Astrocyte (in vitro differentiated cells and primary cell): ENCODE results near the gene GMDS. TPM values are rescaled to one million over a fixed set of nuclear protein-coding genes. Genes with fewer than 3 reads are reported as not detected.
A peak's percentile ranks its signal among the peaks of the same experiment; 100 is the strongest.

Experiments
- DNase-seq: peaks from one replicate; pipeline ENCODE4 v3.0.0-alpha.2; 2010; ENCODE audit warnings: low read depth
- FAIRE-seq: peaks from 2 replicates; lab custom pipeline; 2011; peaks lifted over from hg19 to GRCh38; lab: Jason Lieb, UNC
- H2AFZ ChIP-seq: 2 replicates; pipeline ENCODE4 v1.6.0; 2012; ENCODE audit warnings: low read depth, low read length, inconsistent platforms
- H3K27ac ChIP-seq: 2 replicates; pipeline ENCODE4 v1.5.1; 2011; ENCODE audit warnings: low read depth, low read length, inconsistent platforms
- H3K27me3 ChIP-seq: 2 replicates; pipeline ENCODE4 v1.6.0; 2011; ENCODE audit warnings: low read length, inconsistent platforms; ENCODE audit not compliant: insufficient read depth
- H3K36me3 ChIP-seq: 2 replicates; pipeline ENCODE4 v1.5.1; 2011; ENCODE audit warnings: low read length, inconsistent platforms; ENCODE audit not compliant: insufficient read depth
- H3K4me1 ChIP-seq: 2 replicates; pipeline ENCODE4 v1.5.1; 2011; ENCODE audit warnings: low read length, inconsistent platforms; ENCODE audit not compliant: insufficient read depth
- H3K4me2 ChIP-seq: 2 replicates; pipeline ENCODE4 v1.6.0; 2012; ENCODE audit warnings: low read length, inconsistent platforms
- H3K4me3 ChIP-seq: 2 replicates; pipeline ENCODE4 v1.5.1; 2011; ENCODE audit warnings: low read depth, mild to moderate bottlenecking, low read length, inconsistent platforms; ENCODE audit not compliant: insufficient read depth
- H3K79me2 ChIP-seq: 2 replicates; pipeline ENCODE4 v1.6.0; 2012; ENCODE audit warnings: mild to moderate bottlenecking, low read length, inconsistent platforms; ENCODE audit not compliant: insufficient read depth
- H3K9ac ChIP-seq: 2 replicates; pipeline ENCODE4 v1.6.0; 2012; ENCODE audit warnings: mild to moderate bottlenecking, low read length, inconsistent platforms
- H3K9me3 ChIP-seq: 2 replicates; pipeline ENCODE4 v1.5.1; 2012; ENCODE audit warnings: low read depth, mild to moderate bottlenecking, low read length, inconsistent platforms; ENCODE audit not compliant: insufficient read depth
- H4K20me1 ChIP-seq: 2 replicates; pipeline ENCODE4 v1.6.0; 2012; ENCODE audit warnings: low read length, inconsistent platforms; ENCODE audit not compliant: insufficient read depth
- H3K27ac Mint-ChIP-seq: one replicate; pipeline ENCODE4 v1.8.0; 2021; ENCODE audit warnings: mild to moderate bottlenecking, mixed read lengths; ENCODE audit not compliant: unreplicated experiment
- H3K27me3 Mint-ChIP-seq: one replicate; pipeline ENCODE4 v1.8.0; 2021; ENCODE audit warnings: low read depth, mixed read lengths; ENCODE audit not compliant: unreplicated experiment
- H3K36me3 Mint-ChIP-seq: one replicate; pipeline ENCODE4 v1.8.0; 2021; ENCODE audit warnings: low read depth, mixed read lengths; ENCODE audit not compliant: unreplicated experiment
- H3K4me1 Mint-ChIP-seq: one replicate; pipeline ENCODE4 v1.8.0; 2021; ENCODE audit warnings: low read depth, mixed read lengths; ENCODE audit not compliant: unreplicated experiment
- H3K4me3 Mint-ChIP-seq: one replicate; pipeline ENCODE4 v1.8.0; 2021; ENCODE audit warnings: mild to moderate bottlenecking, moderate library complexity, mixed read lengths; ENCODE audit not compliant: unreplicated experiment
- H3K9me3 Mint-ChIP-seq: one replicate; pipeline ENCODE4 v1.8.0; 2021; ENCODE audit warnings: mild to moderate bottlenecking, mixed read lengths; ENCODE audit not compliant: unreplicated experiment
- CTCF ChIP-seq: IDR thresholded peaks from 2 replicates; pipeline ENCODE4 v1.5.1; 2011; ENCODE audit warnings: low read depth, mild to moderate bottlenecking, inconsistent platforms, low read length, moderate library complexity; ENCODE audit not compliant: insufficient read depth
- EZH2 ChIP-seq: IDR thresholded peaks from 2 replicates; pipeline ENCODE4 v1.6.1; 2012; ENCODE audit warnings: mild to moderate bottlenecking, low read length, inconsistent platforms; ENCODE audit not compliant: insufficient read depth
- total RNA-seq: library from RNA; stranded (reverse); gene quantifications from 2 replicates; pipeline ENCODE4 v1.2.1, GENCODE V29; 2021

GMDS gene
- total RNA-seq, 1 donor from 2014 or later, result 9.4 TPM

- Histone ChIP-seq H3K9ac (no peak overlapping the region), H3K79me2 (peaks cover 30% of the 10 kb centered on the region), H3K4me1 (peaks cover 12% of the 10 kb centered on the region), H3K27ac (no peak overlapping the region), H3K4me2 (no peak overlapping the region), H2AFZ (no peak overlapping the region), H3K9me3 (no peaks in the 10 kb centered on the region), H3K27me3 (peaks cover 45% of the 10 kb centered on the region), H4K20me1 (peaks cover 17% of the 10 kb centered on the region), H3K4me3 (no peak overlapping the region), H3K36me3 (no peaks in the 10 kb centered on the region)
- Mint-ChIP-seq H3K27ac (no peak overlapping the region), H3K4me3 (no peak overlapping the region), H3K36me3 (peaks cover 4% of the 10 kb centered on the region), H3K4me1 (peaks cover 7% of the 10 kb centered on the region), H3K27me3 (peaks cover 57% of the 10 kb centered on the region), H3K9me3 (peaks cover 11% of the 10 kb centered on the region)
- DNase-seq, result no peak
- TF ChIP-seq EZH2, result no peak
- no peak for TF ChIP-seq CTCF
- no peak for FAIRE-seq
These were observed 628.5 kb downstream of the GMDS start for GRCh38 chr6:1616701-1617463.

GRCh38 chr6:1615853-1616420 lies 629.5 kb downstream of the GMDS start:
- H3K4me1 Mint-ChIP-seq, result peaks cover 7% of the 10 kb centered on the region
- TF ChIP-seq EZH2, result no peak
- TF ChIP-seq CTCF, result no peak
- Histone ChIP-seq H3K4me2 (peak overlapping the region; percentile 84), H3K27me3 (peaks cover 39% of the 10 kb centered on the region), H3K79me2 (peaks cover 34% of the 10 kb centered on the region), H3K9me3 (no peaks in the 10 kb centered on the region), H3K9ac (peak overlapping the region; percentile 80), H3K4me1 (peaks cover 12% of the 10 kb centered on the region), H4K20me1 (peaks cover 18% of the 10 kb centered on the region), H3K27ac (no peak overlapping the region), H2AFZ (no peak overlapping the region), H3K4me3 (no peak overlapping the region), H3K36me3 (no peaks in the 10 kb centered on the region)
- FAIRE-seq (no peak), DNase-seq (no peak)
- H3K36me3 Mint-ChIP-seq, result peaks cover 2% of the 10 kb centered on the region
- no peak overlapping the region for H3K27ac Mint-ChIP-seq
- H3K9me3 Mint-ChIP-seq, result peaks cover 8% of the 10 kb centered on the region
- no peak overlapping the region for H3K4me3 Mint-ChIP-seq
- H3K27me3 Mint-ChIP-seq, result peaks cover 48% of the 10 kb centered on the region
